ENCODE measurements around the gene HAGHL.
A peak's percentile ranks its signal among the peaks of the same experiment; 100 is the strongest.

Gene HAGHL

DNA sequence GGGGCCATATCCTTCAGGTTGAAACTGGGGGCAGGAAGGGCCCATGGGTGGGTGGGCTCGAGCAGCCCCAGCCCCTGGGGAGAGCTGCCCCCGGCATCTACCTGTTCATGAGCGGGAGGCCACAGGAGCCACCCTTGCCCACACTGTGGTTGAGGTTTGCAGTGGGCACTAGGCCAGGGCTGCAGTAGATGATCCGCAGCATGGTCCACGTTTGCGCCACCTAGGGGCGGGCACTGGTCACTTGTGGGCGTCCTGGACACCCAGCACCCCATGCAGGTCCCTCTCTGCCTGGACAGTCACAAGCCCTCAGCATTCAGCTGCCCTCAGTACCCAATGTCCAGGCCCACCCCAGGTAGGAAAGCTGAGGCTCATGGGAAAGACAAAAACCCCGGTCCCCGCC is 40.9 kb upstream of the HAGHL start (continued):
- no peak for TF ChIP-seq ZSCAN18 (tag by site-specific recombination; IDR thresholded peaks at IDR 0.05)
- TF ChIP-seq ZNF112 (tag by site-specific recombination; IDR thresholded peaks at IDR 0.05), result no peak
- no peak for TF ChIP-seq TSHZ1 (tag by site-specific recombination; IDR thresholded peaks at IDR 0.05; ENCODE audit: borderline replicate concordance)
- TF ChIP-seq, protein P1, sequence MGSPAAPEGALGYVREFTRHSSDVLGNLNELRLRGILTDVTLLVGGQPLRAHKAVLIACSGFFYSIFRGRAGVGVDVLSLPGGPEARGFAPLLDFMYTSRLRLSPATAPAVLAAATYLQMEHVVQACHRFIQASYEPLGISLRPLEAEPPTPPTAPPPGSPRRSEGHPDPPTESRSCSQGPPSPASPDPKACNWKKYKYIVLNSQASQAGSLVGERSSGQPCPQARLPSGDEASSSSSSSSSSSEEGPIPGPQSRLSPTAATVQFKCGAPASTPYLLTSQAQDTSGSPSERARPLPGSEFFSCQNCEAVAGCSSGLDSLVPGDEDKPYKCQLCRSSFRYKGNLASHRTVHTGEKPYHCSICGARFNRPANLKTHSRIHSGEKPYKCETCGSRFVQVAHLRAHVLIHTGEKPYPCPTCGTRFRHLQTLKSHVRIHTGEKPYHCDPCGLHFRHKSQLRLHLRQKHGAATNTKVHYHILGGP (tag by site-specific recombination; IDR thresholded peaks at IDR 0.05), result no peak
- TF ChIP-seq ZNF132 (tag by site-specific recombination; IDR thresholded peaks at IDR 0.05; ENCODE audit: borderline replicate concordance), result no peak
- TF ChIP-seq ZXDB (tag by site-specific recombination; IDR thresholded peaks at IDR 0.05), result 0 out of 2 replicates have a peak, but pooled peaks have one; percentile 14
- TF ChIP-seq ZBTB21 (tag by site-specific recombination; IDR thresholded peaks at IDR 0.05), result no peak
- no peak for TF ChIP-seq ZNF133 (tag by site-specific recombination; IDR thresholded peaks at IDR 0.05)
- no peak for TF ChIP-seq HOXA7 (CRISPR knock-in tag; IDR thresholded peaks at IDR 0.05; ENCODE audit: borderline replicate concordance)
- TF ChIP-seq, protein P2, sequence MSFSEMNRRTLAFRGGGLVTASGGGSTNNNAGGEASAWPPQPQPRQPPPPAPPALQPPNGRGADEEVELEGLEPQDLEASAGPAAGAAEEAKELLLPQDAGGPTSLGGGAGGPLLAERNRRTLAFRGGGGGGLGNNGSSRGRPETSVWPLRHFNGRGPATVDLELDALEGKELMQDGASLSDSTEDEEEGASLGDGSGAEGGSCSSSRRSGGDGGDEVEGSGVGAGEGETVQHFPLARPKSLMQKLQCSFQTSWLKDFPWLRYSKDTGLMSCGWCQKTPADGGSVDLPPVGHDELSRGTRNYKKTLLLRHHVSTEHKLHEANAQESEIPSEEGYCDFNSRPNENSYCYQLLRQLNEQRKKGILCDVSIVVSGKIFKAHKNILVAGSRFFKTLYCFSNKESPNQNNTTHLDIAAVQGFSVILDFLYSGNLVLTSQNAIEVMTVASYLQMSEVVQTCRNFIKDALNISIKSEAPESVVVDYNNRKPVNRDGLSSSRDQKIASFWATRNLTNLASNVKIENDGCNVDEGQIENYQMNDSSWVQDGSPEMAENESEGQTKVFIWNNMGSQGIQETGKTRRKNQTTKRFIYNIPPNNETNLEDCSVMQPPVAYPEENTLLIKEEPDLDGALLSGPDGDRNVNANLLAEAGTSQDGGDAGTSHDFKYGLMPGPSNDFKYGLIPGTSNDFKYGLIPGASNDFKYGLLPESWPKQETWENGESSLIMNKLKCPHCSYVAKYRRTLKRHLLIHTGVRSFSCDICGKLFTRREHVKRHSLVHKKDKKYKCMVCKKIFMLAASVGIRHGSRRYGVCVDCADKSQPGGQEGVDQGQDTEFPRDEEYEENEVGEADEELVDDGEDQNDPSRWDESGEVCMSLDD (tag by site-specific recombination; IDR thresholded peaks at IDR 0.05), result no peak
- TF ChIP-seq ZNF571 (tag by site-specific recombination; IDR thresholded peaks at IDR 0.05), result no peak
- no peak for TF ChIP-seq ZNF645 (tag by site-specific recombination; IDR thresholded peaks at IDR 0.05)
- no peak for TF ChIP-seq ZNF585B (tag by site-specific recombination; IDR thresholded peaks at IDR 0.05)
- no peak for TF ChIP-seq ZNF292 (tag by site-specific recombination; IDR thresholded peaks at IDR 0.05; ENCODE audit: borderline replicate concordance, low read depth)
- TF ChIP-seq ZNF274 (IDR thresholded peaks at IDR 0.05; ENCODE audit: low read length), result no peak
- no peak for TF ChIP-seq ZNF274 (tag by site-specific recombination; IDR thresholded peaks at IDR 0.05; ENCODE audit: borderline replicate concordance)
- TF ChIP-seq ZNF558 (tag by site-specific recombination; IDR thresholded peaks at IDR 0.05), result no peak
- no peak for TF ChIP-seq ZNF521 (tag by site-specific recombination; IDR thresholded peaks at IDR 0.05)

All from HEK293 (cell line).